ENCODE results near the gene PPIA. TPM values are rescaled to one million over a fixed set of nuclear protein-coding genes. Genes with fewer than 3 reads are reported as not detected.
A peak's percentile ranks its signal among the peaks of the same experiment; 100 is the strongest.

The PPIA gene
- total and polyA plus RNA-seq, 4 donors = 1,416 to 5,113 (median 2,465) TPM

DNA sequence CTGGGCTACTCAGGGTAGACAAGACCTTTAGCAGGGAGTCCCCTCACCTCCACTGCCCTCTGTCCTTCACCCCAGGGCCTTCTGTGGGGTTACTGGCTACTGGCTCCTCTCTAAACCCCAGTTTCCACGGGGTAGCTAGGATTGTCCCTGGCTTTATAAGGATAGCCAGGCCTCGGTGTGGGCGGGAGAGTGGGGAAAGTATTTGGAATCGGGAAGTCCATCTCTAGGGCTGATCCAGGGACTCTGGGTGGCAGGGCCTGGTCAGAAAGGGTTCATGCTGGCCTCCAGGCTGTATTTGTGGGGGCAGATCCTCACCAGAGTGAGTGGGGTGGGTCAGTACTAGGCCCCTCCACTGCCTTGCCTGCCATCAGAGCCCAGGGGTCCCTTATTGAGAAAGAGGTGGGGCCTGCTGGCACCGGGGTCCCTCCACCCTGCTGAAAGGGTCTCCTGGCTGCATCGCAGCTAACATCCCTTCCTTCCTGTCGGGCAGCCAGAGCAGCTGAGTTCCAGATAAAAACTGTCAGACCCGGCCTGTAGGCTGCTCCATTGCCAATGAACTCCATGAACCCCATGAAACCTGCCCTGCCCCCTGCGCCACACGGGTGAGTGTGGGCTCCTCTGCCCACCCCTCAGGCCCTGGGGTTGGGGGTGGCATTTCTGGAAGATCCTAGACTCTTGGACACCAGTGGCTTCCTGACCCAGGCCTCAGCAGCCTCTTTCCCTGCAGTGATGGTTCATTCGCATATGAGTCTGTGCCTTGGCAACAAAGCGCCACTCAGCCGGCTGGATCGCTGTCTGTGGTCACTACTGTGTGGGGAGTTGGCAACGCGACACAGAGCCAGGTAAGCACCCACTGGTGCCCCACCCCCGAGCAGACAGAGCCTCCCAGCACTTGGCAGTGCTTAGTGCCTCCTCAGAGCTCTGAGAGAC is 40.5 kb upstream of the PPIA start:
- 61 to 76% methylated on average over 17 of the region's 17 CpGs for WGBS, 2 donors
- Histone ChIP-seq H3K9ac (ENCODE audit: insufficient read depth in 1 of 2, low read length in 2 of 2) (peak overlapping the region in 1 of 2 donors; percentile 5), H3K27me3 (ENCODE audit: control insufficient read depth in 3 of 3, insufficient read depth in 3 of 3, low read length in 2 of 3) (no peaks in the 10 kb centered on the region), H3K27ac (ENCODE audit: low read depth in 1 of 2, low read length in 1 of 2) (peak overlapping the region in 1 of 2 donors; percentile 7), H3K36me3 (ENCODE audit: control insufficient read depth in 4 of 4, insufficient read depth in 4 of 4, low read length in 4 of 4) (peaks cover 3 to 30% (median 4%) of the 10 kb centered on the region in 4 donors), H3K4me3 (no peak overlapping the region), H3K4me1 (ENCODE audit: control insufficient read depth in 5 of 5, insufficient read depth in 5 of 5, low read length in 5 of 5) (peaks cover 4 to 32% (median 24%) of the 10 kb centered on the region in 5 donors), H3K9me3 (ENCODE audit: control insufficient read depth in 4 of 4, insufficient read depth in 3 of 4, low read length in 3 of 4) (no peaks in the 10 kb centered on the region)
- ATAC-seq (ENCODE audit: insufficient read depth, low FRiP score) (no peak), DNase-seq (peak in 2 of 3 donors; percentile 36 to 65)
- no peak for TF ChIP-seq CTCF (IDR thresholded peaks at IDR 0.05; ENCODE audit: control extremely low read depth, extremely low read depth)

GRCh38 chr7:44756904-44757303 is 39.6 kb upstream of the PPIA start:
- 90 to 95% methylated on average over 10 to 12 of the region's 12 CpGs for WGBS, 2 donors
- no peak for DNase-seq
- TF ChIP-seq CTCF (IDR thresholded peaks at IDR 0.05; ENCODE audit: control extremely low read depth, extremely low read depth) = no peak
- H3K4me1 ChIP-seq (ENCODE audit: control insufficient read depth in 5 of 5, insufficient read depth in 5 of 5, low read length in 5 of 5) = peaks cover 4 to 28% (median 24%) of the 10 kb centered on the region in 5 donors
- H3K9ac ChIP-seq (ENCODE audit: insufficient read depth in 1 of 2, low read length in 2 of 2) = no peak overlapping the region
- no peak for ATAC-seq (ENCODE audit: insufficient read depth, low FRiP score)
- H3K36me3 ChIP-seq (ENCODE audit: control insufficient read depth in 4 of 4, insufficient read depth in 4 of 4, low read length in 4 of 4) = peaks cover 3 to 40% (median 4%) of the 10 kb centered on the region in 4 donors
- H3K27ac ChIP-seq (ENCODE audit: low read depth in 1 of 2, low read length in 1 of 2) = no peak overlapping the region
- H3K27me3 ChIP-seq (ENCODE audit: control insufficient read depth in 3 of 3, insufficient read depth in 3 of 3, low read length in 2 of 3) = no peaks in the 10 kb centered on the region
- no peaks in the 10 kb centered on the region for H3K9me3 ChIP-seq (ENCODE audit: control insufficient read depth in 4 of 4, insufficient read depth in 3 of 4, low read length in 3 of 4)
- no peak overlapping the region for H3K4me3 ChIP-seq

- Histone ChIP-seq H3K4me3 (no peak overlapping the region), H3K4me1 (ENCODE audit: control insufficient read depth in 5 of 5, insufficient read depth in 5 of 5, low read length in 5 of 5) (peaks cover 4 to 28% (median 24%) of the 10 kb centered on the region in 5 donors), H3K27me3 (ENCODE audit: control insufficient read depth in 3 of 3, insufficient read depth in 3 of 3, low read length in 2 of 3) (no peaks in the 10 kb centered on the region), H3K27ac (ENCODE audit: low read depth in 1 of 2, low read length in 1 of 2) (no peak overlapping the region), H3K9me3 (ENCODE audit: control insufficient read depth in 4 of 4, insufficient read depth in 3 of 4, low read length in 3 of 4) (no peaks in the 10 kb centered on the region), H3K9ac (ENCODE audit: insufficient read depth in 1 of 2, low read length in 2 of 2) (no peak overlapping the region), H3K36me3 (ENCODE audit: control insufficient read depth in 4 of 4, insufficient read depth in 4 of 4, low read length in 4 of 4) (peaks cover 3 to 42% (median 4%) of the 10 kb centered on the region in 4 donors)
- 73 to 81% methylated on average over 10 of the region's 10 CpGs for WGBS, 2 donors
- ATAC-seq (ENCODE audit: insufficient read depth, low FRiP score) (no peak), DNase-seq (peak; percentile 93 to 96 (median 94))
- no peak for TF ChIP-seq CTCF (IDR thresholded peaks at IDR 0.05; ENCODE audit: control extremely low read depth, extremely low read depth)
Observed at GRCh38 chr7:44757311-44757710, 39.2 kb upstream of the PPIA start.

All from lung (tissue), 12 donors.